ENCODE results near the gene ZFTA.

DNA sequence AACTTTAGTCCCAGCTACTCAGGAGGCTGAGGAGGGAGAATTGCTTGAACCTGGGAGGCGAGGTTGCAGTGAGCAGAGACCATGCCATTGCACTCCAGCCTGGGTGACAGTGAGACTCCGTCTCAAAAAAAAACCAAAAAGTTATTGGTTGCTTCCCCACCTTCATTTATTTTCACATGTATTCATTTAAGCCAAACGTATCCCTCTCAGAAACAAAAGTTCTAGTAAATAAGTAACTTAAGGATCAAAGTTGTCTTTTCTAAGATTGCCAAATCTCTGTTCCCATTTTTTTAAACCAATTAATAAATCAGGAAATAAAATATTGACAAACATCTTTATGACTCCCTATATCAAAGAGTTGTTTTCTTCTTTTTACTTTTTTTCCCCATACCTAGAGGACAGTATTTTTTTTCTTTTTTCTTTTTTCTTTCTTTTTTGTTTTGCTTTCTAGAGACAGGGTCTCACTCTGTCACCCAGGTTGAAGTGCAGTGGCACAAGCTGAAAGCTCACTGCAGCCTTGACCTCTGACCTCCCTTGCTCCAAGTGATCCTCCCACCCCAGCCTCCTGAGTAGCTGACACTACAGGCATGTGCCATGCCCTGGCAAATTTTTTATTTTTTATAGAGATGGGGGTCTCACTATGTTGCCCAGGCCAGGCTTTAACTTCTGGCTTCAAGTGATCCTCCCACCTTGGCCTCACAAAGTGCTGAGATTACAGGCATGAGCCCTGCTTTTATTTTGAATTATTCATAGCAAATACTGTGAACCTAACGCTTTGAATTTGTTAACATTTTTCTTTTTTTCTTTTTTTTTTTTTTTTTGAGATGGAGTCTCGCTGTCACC is 11.4 kb downstream of the ZFTA start:
- TF ChIP-seq EZH2 (IDR thresholded peaks at IDR 0.05; ENCODE audit: borderline replicate concordance, insufficient read depth, low read length, poor library complexity, severe bottlenecking) (no peak), RAD21 (conservative IDR thresholded peaks at IDR 0.05) (no peak), POLR2AphosphoS5 (IDR thresholded peaks at IDR 0.05) (no peak)
- TF ChIP-seq, protein P1, sequence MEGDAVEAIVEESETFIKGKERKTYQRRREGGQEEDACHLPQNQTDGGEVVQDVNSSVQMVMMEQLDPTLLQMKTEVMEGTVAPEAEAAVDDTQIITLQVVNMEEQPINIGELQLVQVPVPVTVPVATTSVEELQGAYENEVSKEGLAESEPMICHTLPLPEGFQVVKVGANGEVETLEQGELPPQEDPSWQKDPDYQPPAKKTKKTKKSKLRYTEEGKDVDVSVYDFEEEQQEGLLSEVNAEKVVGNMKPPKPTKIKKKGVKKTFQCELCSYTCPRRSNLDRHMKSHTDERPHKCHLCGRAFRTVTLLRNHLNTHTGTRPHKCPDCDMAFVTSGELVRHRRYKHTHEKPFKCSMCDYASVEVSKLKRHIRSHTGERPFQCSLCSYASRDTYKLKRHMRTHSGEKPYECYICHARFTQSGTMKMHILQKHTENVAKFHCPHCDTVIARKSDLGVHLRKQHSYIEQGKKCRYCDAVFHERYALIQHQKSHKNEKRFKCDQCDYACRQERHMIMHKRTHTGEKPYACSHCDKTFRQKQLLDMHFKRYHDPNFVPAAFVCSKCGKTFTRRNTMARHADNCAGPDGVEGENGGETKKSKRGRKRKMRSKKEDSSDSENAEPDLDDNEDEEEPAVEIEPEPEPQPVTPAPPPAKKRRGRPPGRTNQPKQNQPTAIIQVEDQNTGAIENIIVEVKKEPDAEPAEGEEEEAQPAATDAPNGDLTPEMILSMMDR (IDR thresholded peaks at IDR 0.05; ENCODE audit: poor library complexity, severe bottlenecking) = no peak
- TF ChIP-seq, protein P2, sequence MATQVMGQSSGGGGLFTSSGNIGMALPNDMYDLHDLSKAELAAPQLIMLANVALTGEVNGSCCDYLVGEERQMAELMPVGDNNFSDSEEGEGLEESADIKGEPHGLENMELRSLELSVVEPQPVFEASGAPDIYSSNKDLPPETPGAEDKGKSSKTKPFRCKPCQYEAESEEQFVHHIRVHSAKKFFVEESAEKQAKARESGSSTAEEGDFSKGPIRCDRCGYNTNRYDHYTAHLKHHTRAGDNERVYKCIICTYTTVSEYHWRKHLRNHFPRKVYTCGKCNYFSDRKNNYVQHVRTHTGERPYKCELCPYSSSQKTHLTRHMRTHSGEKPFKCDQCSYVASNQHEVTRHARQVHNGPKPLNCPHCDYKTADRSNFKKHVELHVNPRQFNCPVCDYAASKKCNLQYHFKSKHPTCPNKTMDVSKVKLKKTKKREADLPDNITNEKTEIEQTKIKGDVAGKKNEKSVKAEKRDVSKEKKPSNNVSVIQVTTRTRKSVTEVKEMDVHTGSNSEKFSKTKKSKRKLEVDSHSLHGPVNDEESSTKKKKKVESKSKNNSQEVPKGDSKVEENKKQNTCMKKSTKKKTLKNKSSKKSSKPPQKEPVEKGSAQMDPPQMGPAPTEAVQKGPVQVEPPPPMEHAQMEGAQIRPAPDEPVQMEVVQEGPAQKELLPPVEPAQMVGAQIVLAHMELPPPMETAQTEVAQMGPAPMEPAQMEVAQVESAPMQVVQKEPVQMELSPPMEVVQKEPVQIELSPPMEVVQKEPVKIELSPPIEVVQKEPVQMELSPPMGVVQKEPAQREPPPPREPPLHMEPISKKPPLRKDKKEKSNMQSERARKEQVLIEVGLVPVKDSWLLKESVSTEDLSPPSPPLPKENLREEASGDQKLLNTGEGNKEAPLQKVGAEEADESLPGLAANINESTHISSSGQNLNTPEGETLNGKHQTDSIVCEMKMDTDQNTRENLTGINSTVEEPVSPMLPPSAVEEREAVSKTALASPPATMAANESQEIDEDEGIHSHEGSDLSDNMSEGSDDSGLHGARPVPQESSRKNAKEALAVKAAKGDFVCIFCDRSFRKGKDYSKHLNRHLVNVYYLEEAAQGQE (IDR thresholded peaks at IDR 0.05; ENCODE audit: borderline replicate concordance) = no peak
